Breast epithelium (tissue), 3 donors: ENCODE measurements around the gene UNK.

Experiments
- POLR2AphosphoS5 ChIP-seq, 3 donors: sonication (generic); formaldehyde crosslinking; IDR thresholded peaks; one replicate each; pipeline ENCODE4 v1.6.1; 2017; ENCODE audit warnings: antibody characterized with exemption in 3 of 3
- TF ChIP-seq, protein P1 (sequence below), 3 donors: fragments of 450-650 bp; IDR thresholded peaks; one replicate each; pipeline ENCODE4 v1.5.1; 2016 to 2017; ENCODE audit warnings: antibody characterized with exemption in 3 of 3, mild to moderate bottlenecking in 3 of 3, moderate library complexity in 3 of 3

DNA sequence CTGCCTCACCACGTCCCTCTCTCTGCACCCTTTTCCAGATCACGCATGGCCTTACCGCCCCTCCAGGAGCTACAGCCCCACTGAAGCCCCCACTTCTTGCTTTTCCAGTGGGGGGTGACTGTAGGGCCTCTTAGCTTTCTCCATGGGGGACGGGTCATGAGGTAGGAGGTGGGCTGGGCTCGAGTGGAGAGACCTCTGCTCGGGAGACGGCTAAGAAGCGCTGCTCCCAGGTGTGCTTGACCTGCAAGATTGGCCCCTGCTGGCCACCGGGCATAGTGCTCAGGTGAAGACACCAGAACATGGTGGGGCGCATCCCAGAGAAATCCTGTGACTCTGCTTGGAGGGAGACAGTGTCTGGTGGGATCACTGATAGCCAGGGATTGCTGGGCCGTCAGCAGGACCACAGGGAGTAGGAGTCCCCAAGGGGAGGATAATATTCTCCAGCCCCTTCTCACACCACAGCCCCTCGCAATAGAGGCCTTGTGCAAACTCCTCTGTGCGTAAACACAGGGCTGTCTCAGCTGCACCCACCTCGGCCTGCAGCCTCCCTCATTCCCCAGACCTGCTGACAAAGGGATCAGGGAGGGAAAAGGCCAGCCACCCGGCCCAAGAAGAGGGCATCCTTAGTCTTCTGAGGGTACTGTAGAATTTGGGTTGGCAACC lies 10.7 kb upstream of the UNK start:
- TF ChIP-seq, protein P1, sequence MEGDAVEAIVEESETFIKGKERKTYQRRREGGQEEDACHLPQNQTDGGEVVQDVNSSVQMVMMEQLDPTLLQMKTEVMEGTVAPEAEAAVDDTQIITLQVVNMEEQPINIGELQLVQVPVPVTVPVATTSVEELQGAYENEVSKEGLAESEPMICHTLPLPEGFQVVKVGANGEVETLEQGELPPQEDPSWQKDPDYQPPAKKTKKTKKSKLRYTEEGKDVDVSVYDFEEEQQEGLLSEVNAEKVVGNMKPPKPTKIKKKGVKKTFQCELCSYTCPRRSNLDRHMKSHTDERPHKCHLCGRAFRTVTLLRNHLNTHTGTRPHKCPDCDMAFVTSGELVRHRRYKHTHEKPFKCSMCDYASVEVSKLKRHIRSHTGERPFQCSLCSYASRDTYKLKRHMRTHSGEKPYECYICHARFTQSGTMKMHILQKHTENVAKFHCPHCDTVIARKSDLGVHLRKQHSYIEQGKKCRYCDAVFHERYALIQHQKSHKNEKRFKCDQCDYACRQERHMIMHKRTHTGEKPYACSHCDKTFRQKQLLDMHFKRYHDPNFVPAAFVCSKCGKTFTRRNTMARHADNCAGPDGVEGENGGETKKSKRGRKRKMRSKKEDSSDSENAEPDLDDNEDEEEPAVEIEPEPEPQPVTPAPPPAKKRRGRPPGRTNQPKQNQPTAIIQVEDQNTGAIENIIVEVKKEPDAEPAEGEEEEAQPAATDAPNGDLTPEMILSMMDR (IDR thresholded peaks at IDR 0.05) = peak in 1 of 3 donors; percentile 6
- TF ChIP-seq POLR2AphosphoS5 (IDR thresholded peaks at IDR 0.05) = peak in 1 of 3 donors; percentile 43
